ENCODE measurements around the gene EIF2AK3. TPM values are rescaled to one million over a fixed set of nuclear protein-coding genes. Genes with fewer than 3 reads are reported as not detected.
"Not testable (repeated sequence)": the region's sequence is repeated elsewhere in the genome, so short reads cannot be mapped to it uniquely, and the experiment has no call there.

The EIF2AK3 gene
- total RNA-seq, 1 donor from 2014 or later: 16.0 TPM

DNA sequence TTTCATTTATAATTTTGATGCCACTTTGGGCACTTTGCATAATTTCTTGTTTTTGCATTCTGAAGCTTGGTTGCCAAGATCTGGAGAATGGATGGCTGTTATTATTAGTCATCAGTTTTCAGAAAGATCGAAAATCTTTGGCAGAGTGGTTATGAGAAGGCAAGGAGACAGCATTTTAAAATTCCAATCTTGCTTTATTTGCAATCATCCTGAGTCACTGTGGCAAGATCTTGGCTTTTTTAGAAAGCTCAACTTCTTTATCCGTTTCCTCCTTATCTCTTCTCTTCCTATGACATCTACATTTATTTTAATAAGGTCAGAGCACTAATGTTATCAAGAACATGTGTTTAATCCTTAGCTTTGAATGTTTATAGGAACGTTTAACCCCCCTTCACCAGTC is 31.1 kb upstream of the EIF2AK3 start:
- DNase-seq (no peak), ATAC-seq (no peak)
- Histone ChIP-seq H3K27me3 (ENCODE audit: low read depth) (no peaks in the 10 kb centered on the region), H3K4me3 (no peak overlapping the region), H3K9me3 (no peaks in the 10 kb centered on the region), H3K36me3 (no peaks in the 10 kb centered on the region), H3K4me1 (no peaks in the 10 kb centered on the region), H3K27ac (peak overlapping the region; percentile 57)
- intact Hi-C loops (cut with DNase I): no loop called here
- TF ChIP-seq, protein P1, sequence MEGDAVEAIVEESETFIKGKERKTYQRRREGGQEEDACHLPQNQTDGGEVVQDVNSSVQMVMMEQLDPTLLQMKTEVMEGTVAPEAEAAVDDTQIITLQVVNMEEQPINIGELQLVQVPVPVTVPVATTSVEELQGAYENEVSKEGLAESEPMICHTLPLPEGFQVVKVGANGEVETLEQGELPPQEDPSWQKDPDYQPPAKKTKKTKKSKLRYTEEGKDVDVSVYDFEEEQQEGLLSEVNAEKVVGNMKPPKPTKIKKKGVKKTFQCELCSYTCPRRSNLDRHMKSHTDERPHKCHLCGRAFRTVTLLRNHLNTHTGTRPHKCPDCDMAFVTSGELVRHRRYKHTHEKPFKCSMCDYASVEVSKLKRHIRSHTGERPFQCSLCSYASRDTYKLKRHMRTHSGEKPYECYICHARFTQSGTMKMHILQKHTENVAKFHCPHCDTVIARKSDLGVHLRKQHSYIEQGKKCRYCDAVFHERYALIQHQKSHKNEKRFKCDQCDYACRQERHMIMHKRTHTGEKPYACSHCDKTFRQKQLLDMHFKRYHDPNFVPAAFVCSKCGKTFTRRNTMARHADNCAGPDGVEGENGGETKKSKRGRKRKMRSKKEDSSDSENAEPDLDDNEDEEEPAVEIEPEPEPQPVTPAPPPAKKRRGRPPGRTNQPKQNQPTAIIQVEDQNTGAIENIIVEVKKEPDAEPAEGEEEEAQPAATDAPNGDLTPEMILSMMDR (IDR thresholded peaks at IDR 0.05): no peak

DNA sequence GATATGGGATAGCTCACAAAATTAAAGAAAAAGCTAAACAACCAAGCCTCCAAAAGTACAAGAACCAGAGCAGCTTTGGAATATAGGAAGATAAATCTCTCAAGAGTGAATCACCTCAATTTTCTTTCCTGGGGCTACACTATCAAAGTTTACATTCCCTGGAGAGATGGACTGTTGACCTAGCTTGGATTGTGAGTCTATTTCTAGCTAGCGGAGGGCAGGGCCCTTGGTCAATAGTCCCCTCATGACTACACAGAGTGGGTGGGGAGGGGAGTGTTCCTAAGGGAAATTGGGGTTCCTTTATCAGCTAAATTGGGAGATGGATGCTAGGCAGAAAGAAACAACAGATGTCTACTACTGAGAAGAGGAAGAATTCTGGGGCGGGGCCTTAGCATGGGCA is 29.9 kb upstream of the EIF2AK3 start:
- no peak for DNase-seq
- H3K4me1 ChIP-seq: no peaks in the 10 kb centered on the region

DNA sequence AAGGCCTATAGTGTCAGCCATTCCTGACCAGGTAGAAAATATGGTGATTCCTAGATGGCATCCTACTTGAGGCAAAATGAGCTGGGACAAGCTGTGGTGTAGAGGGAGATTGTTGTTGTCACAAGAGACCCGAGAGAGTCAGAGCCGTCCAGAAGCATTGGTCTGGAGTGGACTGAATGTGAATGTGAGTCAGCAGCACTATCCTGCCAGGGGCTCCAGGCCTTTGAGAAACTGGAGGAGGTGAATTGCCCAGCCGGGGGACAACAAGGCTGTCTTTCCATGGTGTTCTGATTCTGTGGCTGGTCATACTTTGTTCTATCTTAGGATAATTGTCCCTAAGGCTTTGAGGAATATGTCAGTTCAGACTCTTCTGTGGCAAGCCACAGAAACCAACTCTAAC is 29.4 kb upstream of the EIF2AK3 start:
- Histone ChIP-seq H3K27ac (no peak overlapping the region), H3K27me3 (ENCODE audit: low read depth) (no peaks in the 10 kb centered on the region), H3K9me3 (no peaks in the 10 kb centered on the region), H3K4me1 (no peaks in the 10 kb centered on the region), H3K4me3 (no peak overlapping the region), H3K36me3 (no peaks in the 10 kb centered on the region)
- DNase-seq (no peak), ATAC-seq (no peak)
- TF ChIP-seq, protein P1 (IDR thresholded peaks at IDR 0.05): no peak
- intact Hi-C loops (cut with DNase I): no loop called here

More for the DNA sequence above, 29.9 kb upstream of the EIF2AK3 start:
- Histone ChIP-seq H3K36me3 (no peaks in the 10 kb centered on the region), H3K4me3 (no peak overlapping the region), H3K27me3 (ENCODE audit: low read depth) (no peaks in the 10 kb centered on the region), H3K9me3 (no peaks in the 10 kb centered on the region), H3K27ac (no peak overlapping the region)
- no peak for ATAC-seq
- TF ChIP-seq, protein P1 (IDR thresholded peaks at IDR 0.05): no peak
- intact Hi-C loops (cut with DNase I): no loop called here

DNA sequence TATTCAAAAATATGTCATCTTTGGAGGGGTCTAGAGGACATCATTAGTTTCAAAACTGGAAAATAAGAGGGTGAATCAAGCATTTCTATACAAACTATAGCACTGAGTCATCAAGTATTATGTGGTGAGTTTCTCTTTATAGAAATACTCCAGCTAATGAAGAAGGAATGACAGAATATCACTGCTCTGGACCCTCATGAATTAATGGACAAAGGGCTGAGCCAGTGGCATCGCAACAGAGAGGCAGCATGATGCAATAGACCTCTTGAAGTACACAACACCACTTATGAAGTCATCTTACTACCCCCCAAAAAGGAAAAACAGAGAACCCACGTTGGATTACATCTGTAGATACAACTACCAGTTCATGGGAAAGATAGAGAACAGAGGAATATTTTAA is 27.4 kb upstream of the EIF2AK3 start:
- DNase-seq (no peak), ATAC-seq (no peak)
- Histone ChIP-seq H3K9me3 (no peaks in the 10 kb centered on the region), H3K4me3 (no peak overlapping the region), H3K27ac (no peak overlapping the region), H3K36me3 (no peaks in the 10 kb centered on the region), H3K27me3 (ENCODE audit: low read depth) (no peaks in the 10 kb centered on the region), H3K4me1 (no peaks in the 10 kb centered on the region)
- intact Hi-C loops (cut with DNase I): no loop called here
- TF ChIP-seq, protein P1 (IDR thresholded peaks at IDR 0.05): no peak

DNA sequence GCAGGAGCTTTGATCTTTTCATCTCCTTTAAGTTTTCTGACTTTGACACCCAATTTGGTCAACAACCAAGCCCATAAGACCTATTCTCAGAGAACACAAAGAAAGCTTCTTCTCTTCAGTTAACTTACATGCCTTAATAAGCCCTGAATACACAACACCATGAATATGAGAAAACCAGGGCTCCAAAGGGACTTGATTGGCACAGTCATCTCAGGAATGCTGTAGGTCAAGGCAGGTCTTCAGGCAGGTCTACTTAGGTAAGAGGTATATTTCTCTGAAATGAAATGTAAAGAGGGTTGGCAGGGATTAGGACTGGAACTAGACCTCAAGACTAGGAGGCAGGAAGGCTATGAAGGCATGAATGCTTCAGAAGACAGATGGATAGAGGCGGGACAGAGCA is 24.4 kb upstream of the EIF2AK3 start:
- H3K36me3 ChIP-seq: no peaks in the 10 kb centered on the region
- H3K27me3 ChIP-seq (ENCODE audit: low read depth): no peaks in the 10 kb centered on the region
- ATAC-seq (no peak), DNase-seq (no peak)
- no peaks in the 10 kb centered on the region for H3K4me1 ChIP-seq
- H3K27ac ChIP-seq: no peak overlapping the region
- TF ChIP-seq, protein P1 (IDR thresholded peaks at IDR 0.05): no peak
- intact Hi-C loops (cut with DNase I): no loop called here
- H3K4me3 ChIP-seq: no peak overlapping the region
- H3K9me3 ChIP-seq: no peaks in the 10 kb centered on the region

DNA sequence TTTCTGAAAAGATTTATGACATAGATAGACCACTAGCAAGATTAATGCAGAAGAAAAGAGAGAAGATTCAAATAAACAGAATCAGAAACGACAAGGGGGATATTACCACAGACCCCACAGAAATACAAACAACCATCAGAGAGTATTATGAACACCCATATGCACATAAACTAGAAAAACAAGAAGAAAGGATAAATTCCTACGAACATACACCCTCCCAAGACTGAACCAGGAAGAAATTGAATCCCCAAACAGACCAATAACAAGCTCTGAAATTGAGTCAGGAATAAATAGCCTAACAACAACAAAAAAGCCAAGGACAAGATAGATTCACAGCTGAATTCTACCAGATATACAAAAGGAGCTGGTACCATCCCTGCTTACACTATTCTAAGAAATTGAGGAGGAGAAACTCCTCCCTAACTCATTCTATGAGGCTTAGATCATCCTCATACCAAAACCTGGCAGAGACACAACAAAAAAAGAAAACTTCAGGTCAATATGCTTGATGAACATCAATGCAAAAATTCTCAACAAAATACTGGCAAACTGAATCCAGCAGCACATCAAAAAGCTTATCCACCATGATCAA is 18.1 kb upstream of the EIF2AK3 start:
- H3K4me1 ChIP-seq; H3K9me3 ChIP-seq; H3K27me3 ChIP-seq (ENCODE audit: low read depth); ATAC-seq; H3K36me3 ChIP-seq; H3K27ac ChIP-seq; DNase-seq; intact Hi-C loops (cut with DNase I); H3K4me3 ChIP-seq: not testable (repeated sequence)
